Right forelimb (tissue), 1 donor: ENCODE measurements around the gene SDK1.

Experiments
- DNase-seq: peaks from one replicate; pipeline ENCODE4 v3.0.0-alpha.2; 2018

Gene SDK1

DNA sequence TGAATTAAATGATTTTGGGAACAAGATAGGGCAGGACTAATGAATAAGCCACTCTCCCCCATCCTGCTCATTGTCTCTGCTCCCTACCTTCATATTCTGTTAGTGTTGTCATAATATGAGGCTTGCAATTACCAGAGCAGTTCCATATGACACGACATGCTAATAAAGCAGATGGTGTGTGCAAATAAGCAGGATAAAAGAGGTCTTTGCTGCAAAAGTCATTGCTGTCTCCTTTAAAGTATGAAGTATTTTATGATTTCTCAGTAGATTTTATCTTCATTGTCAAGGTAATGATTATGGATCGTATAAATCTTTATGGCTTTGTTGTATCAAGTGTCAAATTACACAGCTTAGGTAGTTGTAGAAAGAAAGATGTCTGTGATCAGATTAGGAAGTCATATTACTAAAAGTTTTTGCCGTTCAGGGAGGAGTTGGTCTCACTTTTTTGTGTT, 114.8 kb downstream of the SDK1 start:
- DNase-seq: no peak

DNA sequence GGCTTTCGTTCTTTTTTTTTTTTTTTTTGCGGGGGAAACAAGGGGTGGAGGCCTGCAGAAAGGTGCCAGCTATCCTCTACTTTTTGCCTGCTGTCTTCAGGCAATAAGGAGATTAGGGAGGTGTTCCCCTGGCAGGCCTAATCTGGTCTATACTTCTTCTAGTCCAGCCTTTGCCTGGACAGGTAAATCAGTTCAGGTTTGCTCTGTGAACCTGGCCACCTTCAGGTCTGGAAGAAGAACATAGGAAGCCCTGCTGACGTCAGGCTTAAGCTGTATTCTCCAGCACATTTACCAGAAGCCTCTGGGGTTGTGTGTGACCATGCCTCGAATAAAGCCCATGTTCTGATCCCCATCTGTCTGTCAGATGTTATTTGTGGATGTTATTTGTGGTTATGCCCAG, 115.4 kb downstream of the SDK1 start:
- DNase-seq: no peak

GRCh38 chr7:3425087-3425486, 124.0 kb downstream of the SDK1 start:
- no peak for DNase-seq

GRCh38 chr7:3426064-3426463, 125.0 kb downstream of the SDK1 start:
- DNase-seq: no peak

GRCh38 chr7:3427957-3428356, 126.9 kb downstream of the SDK1 start:
- DNase-seq: no peak

- no peak for DNase-seq
Observed at GRCh38 chr7:3429981-3430380, 128.9 kb downstream of the SDK1 start.

GRCh38 chr7:3430588-3430987, 129.5 kb downstream of the SDK1 start:
- no peak for DNase-seq

GRCh38 chr7:3431306-3431705, 130.3 kb downstream of the SDK1 start:
- DNase-seq: no peak

GRCh38 chr7:3432911-3433310, 131.9 kb downstream of the SDK1 start:
- DNase-seq: no peak

GRCh38 chr7:3434611-3435010, 133.6 kb downstream of the SDK1 start:
- no peak for DNase-seq

DNA sequence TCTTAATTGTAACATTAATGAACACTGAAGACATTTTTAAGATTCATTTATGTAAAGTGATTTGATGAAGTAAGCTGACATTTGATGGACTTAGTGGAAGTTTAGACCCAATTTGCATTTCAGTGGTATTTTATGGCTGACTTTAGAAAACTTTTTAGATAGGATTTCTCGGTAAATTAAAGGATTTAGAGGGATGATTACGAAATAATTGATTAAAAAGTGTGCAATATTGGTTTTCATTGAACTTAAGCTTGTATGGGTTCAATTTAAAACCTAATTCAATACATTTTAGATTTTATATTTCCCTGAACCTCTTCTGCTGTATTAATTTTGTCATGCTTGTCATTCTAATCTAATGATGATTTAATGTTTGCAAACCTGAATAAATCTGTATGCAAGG, 135.1 kb downstream of the SDK1 start:
- no peak for DNase-seq

DNA sequence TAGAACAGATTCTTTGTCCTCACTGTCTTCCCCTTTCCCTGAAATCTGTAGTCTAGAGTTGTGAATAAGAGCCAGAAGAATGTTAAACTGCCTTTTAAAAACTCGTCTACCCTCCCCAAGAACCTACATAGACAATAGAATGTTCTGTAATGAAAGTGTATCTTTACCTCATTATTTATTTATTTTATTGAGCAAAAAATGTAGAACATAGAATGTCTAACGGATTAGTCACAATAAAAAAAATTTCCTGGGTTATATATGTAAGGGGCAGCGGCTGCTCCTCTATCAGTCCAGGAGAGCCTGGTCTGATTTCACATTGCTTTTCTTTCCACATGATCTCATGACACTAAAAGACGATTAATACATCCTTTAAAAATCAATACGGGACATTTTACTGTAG, 135.7 kb downstream of the SDK1 start:
- DNase-seq: no peak

- no peak for DNase-seq
Observed at GRCh38 chr7:3437467-3437866, 136.4 kb downstream of the SDK1 start.

GRCh38 chr7:3438352-3438751, 137.3 kb downstream of the SDK1 start:
- DNase-seq: no peak

DNA sequence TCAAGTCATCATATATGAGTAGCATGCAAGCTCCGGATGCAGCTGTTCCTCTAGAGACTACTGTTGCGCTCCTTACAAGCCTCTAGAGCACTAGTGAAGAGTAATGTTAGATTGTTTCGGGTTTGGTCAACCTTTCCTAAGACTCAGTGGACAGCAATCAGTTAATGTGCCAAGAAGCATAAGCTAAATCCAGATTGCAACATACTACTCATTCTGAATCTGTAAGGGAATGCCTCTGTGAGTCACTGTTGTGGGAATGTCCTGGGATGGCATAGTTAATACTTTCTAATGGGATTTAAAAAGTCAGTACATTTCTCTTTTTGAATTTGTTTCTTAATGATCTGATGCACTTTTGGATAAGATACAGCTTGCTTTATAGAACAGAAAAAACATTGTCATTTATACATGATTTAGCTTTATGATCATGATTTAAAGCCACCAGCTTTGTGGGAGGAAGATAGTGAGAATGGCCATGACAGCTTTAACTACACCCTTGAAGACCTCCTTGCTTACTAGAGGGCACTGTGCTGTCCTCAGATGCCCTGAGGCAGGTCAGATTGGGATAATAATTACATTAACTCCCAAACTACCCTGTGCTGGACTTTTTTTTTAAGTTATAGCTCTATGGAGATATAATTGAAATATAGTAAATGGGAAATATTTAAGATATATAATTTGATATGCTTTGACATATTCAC, 138.4 kb downstream of the SDK1 start:
- DNase-seq: no peak

- DNase-seq: no peak
Observed at GRCh38 chr7:3440509-3440908, 139.5 kb downstream of the SDK1 start.

- no peak for DNase-seq
Observed at GRCh38 chr7:3443716-3444115, 142.7 kb downstream of the SDK1 start.

DNA sequence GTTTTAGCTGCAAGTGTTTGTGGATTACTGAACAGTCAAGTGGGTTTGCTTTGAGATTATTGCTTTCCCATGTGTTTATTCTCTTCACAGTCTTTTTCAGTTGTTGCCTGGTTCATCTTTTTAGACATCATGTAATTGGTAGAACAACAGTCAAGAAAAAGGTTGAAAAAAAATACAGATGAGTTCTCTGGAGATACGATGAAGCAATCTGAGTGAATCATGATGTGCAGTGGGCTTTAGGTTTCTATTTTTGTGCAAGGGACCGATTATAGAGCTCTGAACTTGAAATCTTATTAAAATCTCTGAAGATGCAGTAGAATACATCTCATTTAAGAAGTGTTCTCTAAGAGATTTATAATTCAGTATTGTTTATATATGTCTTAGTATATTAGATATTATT, 145.7 kb downstream of the SDK1 start:
- DNase-seq: no peak

DNA sequence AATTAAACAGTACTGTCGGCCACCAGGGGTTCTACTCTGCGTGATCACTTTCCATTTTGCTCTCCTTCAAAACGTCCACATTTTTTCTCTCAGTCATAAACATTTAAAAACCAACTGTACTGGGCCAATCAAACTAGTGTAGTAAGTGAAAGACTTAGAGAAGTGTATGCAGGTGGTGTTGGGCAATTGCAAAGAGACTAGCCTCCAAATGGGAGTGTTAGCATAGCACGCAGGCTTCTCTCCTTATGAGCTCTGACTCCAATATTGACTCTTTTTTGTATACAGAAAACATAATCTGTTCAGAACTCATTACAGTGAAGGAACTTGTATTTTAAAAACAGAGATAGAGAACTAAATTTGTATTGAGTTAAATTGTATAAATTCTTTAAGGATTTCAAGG, 150.6 kb downstream of the SDK1 start:
- no peak for DNase-seq

DNA sequence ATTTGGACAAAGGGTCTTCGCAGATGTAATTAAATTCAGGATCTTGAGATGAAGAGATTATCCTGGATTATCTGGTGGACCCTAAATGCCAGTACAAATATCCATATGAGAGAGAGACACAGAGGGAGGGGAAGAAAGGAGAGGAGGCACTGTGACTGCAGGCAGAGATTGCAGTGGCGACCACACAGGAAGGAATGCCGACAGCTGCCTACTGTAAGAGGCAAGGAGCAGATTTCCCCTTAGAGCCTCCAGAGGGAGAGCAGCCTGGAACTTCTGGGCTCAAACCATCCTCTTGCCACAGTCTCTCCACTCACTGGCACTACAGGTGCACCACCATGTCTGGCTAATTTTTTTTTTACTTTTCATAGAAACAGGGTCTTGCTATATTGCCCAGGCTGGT, 152.3 kb downstream of the SDK1 start:
- no peak for DNase-seq

DNA sequence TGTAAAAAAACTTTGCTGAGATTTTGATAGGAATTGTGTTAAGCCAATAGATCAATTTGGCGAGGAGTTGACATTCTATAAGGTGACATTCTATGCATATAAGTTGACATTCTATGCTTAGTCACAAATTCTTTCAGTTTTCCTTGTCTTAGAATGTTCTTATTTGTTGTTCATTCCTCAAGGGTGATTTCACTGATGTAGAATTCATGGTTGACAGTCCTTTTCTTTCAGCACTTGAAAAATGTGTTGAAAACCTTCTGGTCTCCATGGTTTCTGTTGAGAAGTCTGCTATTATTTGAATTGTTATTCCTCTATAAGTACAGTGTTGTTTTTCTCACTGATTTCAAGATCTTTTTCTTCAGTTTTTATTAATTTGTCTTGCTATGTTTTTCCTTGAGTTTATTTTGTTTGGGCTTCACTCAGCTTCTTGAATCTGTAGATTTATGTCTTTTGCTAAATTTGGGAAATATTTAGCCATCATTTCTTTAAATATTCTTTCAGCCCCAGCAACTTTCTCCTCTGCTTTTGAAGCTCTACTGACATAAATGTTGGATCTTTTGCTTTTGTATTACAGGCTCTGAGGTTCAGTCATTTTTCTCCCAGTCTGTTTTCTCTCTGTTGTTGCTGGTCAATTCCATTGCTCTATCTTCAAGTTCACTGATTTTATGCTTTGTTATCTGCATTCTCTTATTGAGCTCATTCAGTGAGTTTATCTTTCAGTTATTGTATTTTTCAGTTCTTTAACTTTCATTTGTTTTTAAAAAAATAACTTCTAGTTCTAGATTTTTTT, 154.9 kb downstream of the SDK1 start:
- no peak for DNase-seq

DNA sequence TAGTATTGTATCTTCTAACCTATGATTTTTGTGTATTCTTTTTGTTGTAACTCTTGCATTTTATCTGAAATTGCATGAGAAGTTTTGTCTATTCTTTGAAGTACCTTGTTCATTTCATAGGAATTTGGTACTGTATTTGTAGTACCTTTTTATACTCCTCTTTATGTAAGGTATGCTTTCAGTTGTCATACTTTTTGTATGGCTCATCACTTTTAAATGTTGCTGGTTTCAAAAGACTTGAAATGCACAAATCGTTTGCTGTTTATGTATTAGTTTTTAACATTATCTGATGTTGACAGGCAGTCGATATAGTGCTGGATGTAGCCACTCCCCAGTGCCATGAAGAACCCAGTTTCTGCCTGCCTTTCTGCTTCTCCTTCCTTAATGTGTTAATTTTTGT, 158.1 kb downstream of the SDK1 start:
- DNase-seq: no peak

DNA sequence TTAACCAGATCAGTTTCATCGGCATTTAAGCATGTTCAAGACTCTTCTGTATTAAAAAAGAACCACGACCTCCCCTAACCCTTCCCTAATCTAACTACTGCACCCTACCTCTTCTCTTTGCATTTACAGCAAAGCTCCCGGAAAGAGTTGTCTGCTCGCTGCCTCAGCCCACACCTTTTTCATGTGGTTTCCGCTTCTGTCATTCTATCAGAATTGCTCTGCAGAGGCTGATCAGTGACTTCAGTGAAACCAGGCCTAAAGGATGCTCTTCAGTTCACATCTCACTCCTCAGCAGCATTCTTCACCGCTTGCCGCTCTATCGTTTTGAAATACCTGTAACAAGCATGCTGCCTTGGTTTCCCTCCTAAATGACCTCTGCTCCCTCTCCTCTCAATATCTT, 160.9 kb downstream of the SDK1 start:
- DNase-seq: no peak

DNA sequence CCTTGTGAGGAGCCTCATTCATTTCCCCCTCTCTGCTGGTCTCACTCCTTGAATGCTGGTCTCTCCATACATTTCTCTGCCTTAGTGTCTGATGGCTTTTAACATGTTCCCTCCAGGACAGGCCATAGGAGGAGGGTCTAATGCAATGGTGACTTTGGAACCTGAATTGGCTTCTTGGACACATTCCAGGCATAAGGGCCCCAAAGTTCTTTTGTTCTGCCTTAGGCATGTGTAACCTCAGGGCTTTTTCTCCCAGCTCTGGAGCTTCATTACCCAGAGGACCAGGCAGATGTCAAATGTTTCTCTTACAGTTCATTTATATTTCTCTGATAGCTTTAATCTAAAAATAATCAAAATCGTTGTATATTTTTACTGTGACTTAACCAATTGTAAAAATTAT, 162.6 kb downstream of the SDK1 start:
- no peak for DNase-seq
